H9 (cell line): ENCODE results near the gene NFE2L3. TPM values are rescaled to one million over a fixed set of nuclear protein-coding genes. Genes with fewer than 3 reads are reported as not detected.
A peak's percentile ranks its signal among the peaks of the same experiment; 100 is the strongest.

Source experiments
- DNase-seq: peaks from one replicate; pipeline ENCODE4 v3.0.0-alpha.2; 2017
- H2AFZ ChIP-seq: one replicate; pipeline ENCODE4 v1.6.1; 2013; ENCODE audit warnings: mild to moderate bottlenecking, low read length, control low read depth, moderate library complexity
- H2AK5ac ChIP-seq: 2 replicates; pipeline ENCODE4 v1.6.1; 2013; ENCODE audit warnings: low read length, control low read depth, mixed read lengths; ENCODE audit not compliant: insufficient read length
- H2BK120ac ChIP-seq: one replicate; pipeline ENCODE4 v1.6.1; 2013; ENCODE audit warnings: low read depth, mild to moderate bottlenecking, low read length, control low read depth, inconsistent platforms; ENCODE audit not compliant: poor library complexity, severe bottlenecking
- H2BK12ac ChIP-seq: 2 replicates; pipeline ENCODE4 v1.6.1; 2013; ENCODE audit warnings: low read length, control low read depth, mixed read lengths, low read depth; ENCODE audit not compliant: insufficient read length
- H2BK15ac ChIP-seq: 2 replicates; pipeline ENCODE4 v1.6.1; 2013; ENCODE audit warnings: low read depth, low read length, control low read depth
- H2BK20ac ChIP-seq: one replicate; pipeline ENCODE4 v1.6.1; 2013; ENCODE audit warnings: low read depth, mild to moderate bottlenecking, low read length, control low read depth, inconsistent platforms; ENCODE audit not compliant: poor library complexity, severe bottlenecking
- H2BK5ac ChIP-seq: 2 replicates; pipeline ENCODE4 v1.6.1; 2013; ENCODE audit warnings: low read length, control low read depth, mixed read lengths; ENCODE audit not compliant: insufficient read length
- H3K14ac ChIP-seq: 2 replicates; pipeline ENCODE4 v1.6.1; 2013; ENCODE audit warnings: low read length, control low read depth; ENCODE audit not compliant: insufficient read depth
- H3K18ac ChIP-seq: 2 replicates; pipeline ENCODE4 v1.6.1; 2013; ENCODE audit warnings: low read depth, mild to moderate bottlenecking, mixed read lengths, low read length, control low read depth; ENCODE audit not compliant: insufficient read length
- H3K23ac ChIP-seq: 2 replicates; pipeline ENCODE4 v1.6.1; 2013; ENCODE audit warnings: low read length, control low read depth, mixed read lengths, low read depth; ENCODE audit not compliant: insufficient read length
- H3K23me2 ChIP-seq: 2 replicates; pipeline ENCODE4 v1.6.1; 2013; ENCODE audit warnings: low read depth, mild to moderate bottlenecking, mixed read lengths, low read length, control low read depth; ENCODE audit not compliant: insufficient read length, poor library complexity, severe bottlenecking
- H3K27ac ChIP-seq: 2 replicates; pipeline ENCODE4 v1.5.1; 2013; ENCODE audit warnings: low read length, control low read depth, mixed read lengths, low read depth; ENCODE audit not compliant: insufficient read length
- H3K27me3 ChIP-seq: 2 replicates; pipeline ENCODE4 v1.6.1; 2013; ENCODE audit warnings: low read length, control low read depth, inconsistent platforms; ENCODE audit not compliant: insufficient read depth
- H3K4ac ChIP-seq: 2 replicates; pipeline ENCODE4 v1.6.1; 2013; ENCODE audit warnings: low read depth, mild to moderate bottlenecking, control low read depth, inconsistent platforms, low read length, moderate library complexity
- H3K4me1 ChIP-seq: 2 replicates; pipeline ENCODE4 v1.6.1; 2013; ENCODE audit warnings: low read length, control low read depth, inconsistent platforms; ENCODE audit not compliant: insufficient read depth
- H3K4me2 ChIP-seq: 2 replicates; pipeline ENCODE4 v1.6.1; 2013; ENCODE audit warnings: low read length, control low read depth, mixed read lengths; ENCODE audit not compliant: insufficient read length, insufficient read depth
- H3K56ac ChIP-seq: 2 replicates; pipeline ENCODE4 v1.6.1; 2013; ENCODE audit warnings: low read depth, mild to moderate bottlenecking, mixed read lengths, low read length, control low read depth; ENCODE audit not compliant: insufficient read length
- H3K79me1 ChIP-seq: 2 replicates; pipeline ENCODE4 v1.6.1; 2013; ENCODE audit warnings: low read depth, mild to moderate bottlenecking, moderate library complexity, low read length, control low read depth, inconsistent platforms; ENCODE audit not compliant: insufficient read depth, poor library complexity, severe bottlenecking
- H3K79me2 ChIP-seq: 2 replicates; pipeline ENCODE4 v1.6.1; 2013; ENCODE audit warnings: low read length, control low read depth, inconsistent platforms; ENCODE audit not compliant: insufficient read depth
- H3K9ac ChIP-seq: 2 replicates; pipeline ENCODE4 v1.6.1; 2013; ENCODE audit warnings: low read length, control low read depth, mixed read lengths; ENCODE audit not compliant: insufficient read length; ENCODE audit errors: extremely low read depth
- H3K9me3 ChIP-seq: one replicate; pipeline ENCODE4 v1.6.1; 2013; ENCODE audit warnings: low read depth, low read length, inconsistent platforms; ENCODE audit not compliant: control insufficient read depth
- H3T11ph ChIP-seq: one replicate; pipeline ENCODE4 v1.6.1; 2013; ENCODE audit warnings: mild to moderate bottlenecking, low read length, control low read depth, inconsistent platforms
- H4K20me1 ChIP-seq: one replicate; pipeline ENCODE4 v1.6.1; 2013; ENCODE audit not compliant: control insufficient read depth, insufficient read length, insufficient read depth
- H4K5ac ChIP-seq: 2 replicates; pipeline ENCODE4 v1.6.1; 2013; ENCODE audit warnings: low read depth, mild to moderate bottlenecking, mixed read lengths, low read length, control low read depth; ENCODE audit not compliant: insufficient read length
- H4K8ac ChIP-seq: replicated peaks from 2 replicates; pipeline ENCODE4 v1.6.1; 2013; ENCODE audit warnings: low read length, control low read depth, mixed read lengths, low read depth; ENCODE audit not compliant: insufficient read length
- H4K91ac ChIP-seq: 2 replicates; pipeline ENCODE4 v1.6.1; 2013; ENCODE audit warnings: low read depth, mild to moderate bottlenecking, moderate library complexity, mixed read lengths, low read length, control low read depth; ENCODE audit not compliant: insufficient read length
- H3K27ac Mint-ChIP-seq, 3 experiments: 2 replicates in 2 of 3; 3 replicates in 1 of 3; pipeline ENCODE4 v1.8.0; 2020 to 2021; ENCODE audit warnings: mixed read lengths in 3 of 3, mild to moderate bottlenecking in 1 of 3, moderate library complexity in 1 of 3
- H3K27me3 Mint-ChIP-seq: 2 replicates; pipeline ENCODE4 v1.8.0; 2021; ENCODE audit warnings: low read depth, mild to moderate bottlenecking, moderate library complexity, mixed read lengths
- H3K36me3 Mint-ChIP-seq, 3 experiments: 2 replicates in 2 of 3; 3 replicates in 1 of 3; pipeline ENCODE4 v1.8.0; 2020 to 2021; ENCODE audit warnings: low read depth in 3 of 3, mixed read lengths in 3 of 3; ENCODE audit not compliant: insufficient read depth in 1 of 3
- H3K4me1 Mint-ChIP-seq, 2 experiments: 2 replicates each; pipeline ENCODE4 v1.8.0; 2020; ENCODE audit warnings: mixed read lengths in 2 of 2
- H3K4me3 Mint-ChIP-seq, 2 experiments: 2 replicates in 1 of 2; 3 replicates in 1 of 2; pipeline ENCODE4 v1.8.0; 2020 to 2021; ENCODE audit warnings: mild to moderate bottlenecking in 2 of 2, mixed read lengths in 2 of 2, moderate library complexity in 1 of 2
- H3K9me3 Mint-ChIP-seq, 2 experiments: 2 replicates in 1 of 2; 3 replicates in 1 of 2; pipeline ENCODE4 v1.8.0; 2020; ENCODE audit warnings: mild to moderate bottlenecking in 2 of 2, mixed read lengths in 2 of 2, moderate library complexity in 1 of 2
- WGBS: extraction: QIAGEN DNeasy Blood & Tissue Kit; methylation state at CpG from one replicate; pipeline ENCODE4 v1.1.7; 2013; ENCODE audit warnings: missing lambda C conversion rate, low lambda C conversion rate, mixed read lengths; ENCODE audit not compliant: insufficient read length; ENCODE audit errors: extremely low coverage; 5-methylcytosine and 5-hydroxymethylcytosine counted together
- total RNA-seq: library from RNA; stranded (reverse); gene quantifications from 2 replicates; pipeline ENCODE4 v1.2.1, GENCODE V29; 2021
- TF ChIP-seq, protein P1 (sequence below): fragments of 200-600 bp; sonication (generic); conservative IDR thresholded peaks from 3 replicates; pipeline ENCODE4 v1.8.0; 2021; ENCODE audit warnings: antibody characterized with exemption, mild to moderate bottlenecking

The NFE2L3 gene
- total RNA-seq, 1 experiment from 2014 or later: 46.9 TPM

DNA sequence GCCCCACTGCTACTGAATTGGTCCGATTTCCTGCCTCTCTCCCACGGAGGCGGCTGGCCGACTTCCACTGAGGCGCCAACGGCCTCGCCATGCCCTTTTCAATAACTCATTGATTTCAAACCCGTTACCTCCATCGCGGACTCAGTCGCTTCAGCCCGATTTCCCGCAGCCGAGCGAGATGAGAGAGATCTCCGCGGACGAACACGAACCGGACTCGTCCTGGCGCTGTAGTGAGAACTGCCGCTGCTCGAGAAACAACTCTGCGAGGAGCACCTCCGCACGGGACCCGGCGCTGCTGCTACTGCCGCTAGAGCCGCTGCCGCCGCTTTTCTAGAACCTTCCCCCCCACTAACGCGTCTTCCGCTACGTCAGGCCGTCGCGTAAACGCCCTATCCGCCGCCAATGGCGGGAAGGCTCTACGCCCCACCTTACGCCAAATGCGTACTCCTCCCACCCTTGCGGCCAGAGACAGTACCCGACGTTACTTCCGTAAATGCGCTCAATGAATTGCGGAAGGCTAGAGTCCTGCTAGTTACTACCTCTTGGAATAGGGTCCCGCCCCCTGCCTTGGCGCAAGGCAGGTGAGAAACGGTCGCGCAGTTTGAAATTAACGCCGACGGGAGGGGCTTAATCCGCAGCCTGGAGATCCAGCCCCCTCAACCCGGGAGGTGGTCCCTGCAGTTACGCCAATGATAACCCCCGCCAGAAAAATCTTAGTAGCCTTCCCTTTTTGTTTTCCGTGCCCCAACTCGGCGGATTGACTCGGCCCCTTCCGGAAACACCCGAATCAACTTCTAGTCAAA is 48.6 kb downstream of the NFE2L3 start, which contains the start of gene HNRNPA2B1:
Gene HNRNPA2B1 (minus strand): TSS at position 303 of the 803 bp plus-strand sequence. CDS start 169 bp downstream, at position 134.
- Histone ChIP-seq H2BK120ac (peak within 1 kb of the TSS; percentile 92), H3K23ac (peak within 1 kb of the TSS; percentile 100), H3K14ac (peak within 1 kb of the TSS; percentile 97), H4K5ac (peak within 1 kb of the TSS; percentile 99), H3K79me1 (no peaks in the 10 kb centered on the region), H3T11ph (no peak within 1 kb of the TSS), H3K4me1 (peaks cover 2% of the 10 kb centered on the region), H2BK20ac (no peak within 1 kb of the TSS), H3K27ac (peak within 1 kb of the TSS; percentile 99), H2AFZ (no peak within 1 kb of the TSS), H2BK15ac (0 out of 2 replicates have a peak within 1 kb of the TSS, but pooled peaks have one; percentile 40), H2BK12ac (no peak within 1 kb of the TSS), H4K8ac (peak within 1 kb of the TSS; percentile 92), H4K91ac (peak within 1 kb of the TSS; percentile 97), H3K4me2 (peak within 1 kb of the TSS; percentile 81), H3K23me2 (peaks cover 6% of the 10 kb centered on the region), H3K79me2 (peaks cover 68% of the 10 kb centered on the region), H2AK5ac (peak within 1 kb of the TSS; percentile 44), H2BK5ac (peak within 1 kb of the TSS; percentile 99), H3K18ac (peak within 1 kb of the TSS; percentile 100), H3K9ac (peak within 1 kb of the TSS; percentile 99), H3K4ac (peak within 1 kb of the TSS; percentile 96), H3K56ac (peak within 1 kb of the TSS; percentile 99), H3K27me3 (no peaks in the 10 kb centered on the region), H3K9me3 (no peaks in the 10 kb centered on the region), H4K20me1 (no peaks in the 10 kb centered on the region)
- Mint-ChIP-seq H3K9me3 (peaks cover 17 to 21% of the 10 kb centered on the region in 2 experiments), H3K27ac (peak within 1 kb of the TSS; percentile 100), H3K36me3 (peaks cover 69 to 81% (median 76%) of the 10 kb centered on the region in 3 experiments), H3K4me3 (peak within 1 kb of the TSS; percentile 100), H3K27me3 (peaks cover 9% of the 10 kb centered on the region), H3K4me1 (peaks cover 36 to 45% of the 10 kb centered on the region in 2 experiments)
- WGBS: no CpG with 5 or more reads among the region's 71 CpGs
- TF ChIP-seq, protein P1, sequence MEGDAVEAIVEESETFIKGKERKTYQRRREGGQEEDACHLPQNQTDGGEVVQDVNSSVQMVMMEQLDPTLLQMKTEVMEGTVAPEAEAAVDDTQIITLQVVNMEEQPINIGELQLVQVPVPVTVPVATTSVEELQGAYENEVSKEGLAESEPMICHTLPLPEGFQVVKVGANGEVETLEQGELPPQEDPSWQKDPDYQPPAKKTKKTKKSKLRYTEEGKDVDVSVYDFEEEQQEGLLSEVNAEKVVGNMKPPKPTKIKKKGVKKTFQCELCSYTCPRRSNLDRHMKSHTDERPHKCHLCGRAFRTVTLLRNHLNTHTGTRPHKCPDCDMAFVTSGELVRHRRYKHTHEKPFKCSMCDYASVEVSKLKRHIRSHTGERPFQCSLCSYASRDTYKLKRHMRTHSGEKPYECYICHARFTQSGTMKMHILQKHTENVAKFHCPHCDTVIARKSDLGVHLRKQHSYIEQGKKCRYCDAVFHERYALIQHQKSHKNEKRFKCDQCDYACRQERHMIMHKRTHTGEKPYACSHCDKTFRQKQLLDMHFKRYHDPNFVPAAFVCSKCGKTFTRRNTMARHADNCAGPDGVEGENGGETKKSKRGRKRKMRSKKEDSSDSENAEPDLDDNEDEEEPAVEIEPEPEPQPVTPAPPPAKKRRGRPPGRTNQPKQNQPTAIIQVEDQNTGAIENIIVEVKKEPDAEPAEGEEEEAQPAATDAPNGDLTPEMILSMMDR: no peak
- peak; percentile 95 for DNase-seq
